Fibroblast of skin of left biceps (primary cell): ENCODE measurements around the gene SLC37A1.

ENCODE experiments used
- DNase-seq, 2 experiments: peaks; one replicate each; pipeline ENCODE4 v3.0.0-alpha.2; 2013; ENCODE audit warnings: low read depth in 2 of 2

The SLC37A1 gene

DNA sequence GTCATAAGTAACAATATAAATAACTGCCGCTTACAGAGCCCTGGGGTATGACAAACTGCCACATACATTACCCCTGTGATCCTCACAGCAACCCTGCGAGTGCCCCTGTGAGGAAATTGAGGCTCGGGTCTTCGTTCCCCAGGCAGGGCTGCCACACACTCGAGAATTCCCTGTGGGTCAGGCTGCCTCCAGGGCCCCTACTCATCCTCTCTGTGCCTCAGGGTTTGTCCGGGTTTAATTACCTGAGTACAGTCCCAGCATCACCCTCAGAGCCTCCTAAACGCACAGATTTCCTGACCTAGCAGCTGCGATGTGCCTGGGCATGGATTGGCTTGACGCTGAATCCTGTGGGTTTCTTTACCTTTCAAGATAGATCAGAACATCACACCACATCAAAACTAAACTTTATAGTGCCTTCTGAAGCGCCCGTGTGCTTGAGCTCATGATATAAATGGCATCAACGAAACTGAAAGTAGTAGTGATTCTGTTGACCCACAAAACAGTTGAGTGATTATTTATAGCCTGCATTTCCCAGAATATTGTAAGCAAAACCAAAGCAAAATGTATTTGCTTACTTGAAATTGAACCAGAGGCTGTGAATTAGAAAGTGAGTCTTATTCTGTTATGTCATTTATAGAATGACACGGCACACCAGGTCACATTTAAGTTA lies 14.0 kb downstream of the SLC37A1 start:
- no peak for DNase-seq

DNA sequence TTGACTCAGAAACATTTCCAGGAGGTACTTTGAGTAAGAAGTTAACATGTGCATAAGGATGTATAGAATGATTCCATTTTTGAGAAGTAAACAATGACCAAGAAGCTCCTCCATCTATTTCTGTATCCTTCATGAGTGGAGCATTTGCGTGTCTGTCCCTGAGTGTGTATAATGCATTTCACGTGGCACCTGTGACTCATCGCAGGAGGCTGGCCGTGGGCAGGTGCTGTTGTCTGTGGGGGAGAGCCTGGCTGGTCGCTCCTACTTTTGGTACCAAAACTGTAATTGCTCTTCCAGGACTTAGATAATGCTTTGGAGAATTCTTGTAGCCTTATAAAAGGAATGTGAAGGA lies 16.5 kb downstream of the SLC37A1 start:
- no peak for DNase-seq

DNA sequence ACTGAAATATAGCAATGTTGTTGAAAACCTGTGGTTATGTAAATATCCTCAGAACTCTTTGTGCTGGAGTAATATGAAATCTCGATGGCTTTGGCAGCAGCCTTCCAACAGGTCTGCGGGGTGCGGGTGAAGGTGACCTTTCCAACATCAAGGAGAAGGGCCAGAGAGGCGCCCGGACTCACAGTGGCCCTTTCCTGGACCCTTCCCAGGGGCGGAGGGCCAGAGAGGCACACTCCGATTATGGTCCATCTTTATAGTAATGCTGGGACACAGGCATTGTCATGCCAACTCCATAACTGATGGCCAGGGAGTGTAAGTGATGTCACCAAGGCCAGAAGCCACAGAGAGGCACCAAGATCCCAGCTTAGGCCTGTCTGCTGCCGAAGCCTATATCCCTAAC lies 18.1 kb downstream of the SLC37A1 start:
- no peak for DNase-seq

DNA sequence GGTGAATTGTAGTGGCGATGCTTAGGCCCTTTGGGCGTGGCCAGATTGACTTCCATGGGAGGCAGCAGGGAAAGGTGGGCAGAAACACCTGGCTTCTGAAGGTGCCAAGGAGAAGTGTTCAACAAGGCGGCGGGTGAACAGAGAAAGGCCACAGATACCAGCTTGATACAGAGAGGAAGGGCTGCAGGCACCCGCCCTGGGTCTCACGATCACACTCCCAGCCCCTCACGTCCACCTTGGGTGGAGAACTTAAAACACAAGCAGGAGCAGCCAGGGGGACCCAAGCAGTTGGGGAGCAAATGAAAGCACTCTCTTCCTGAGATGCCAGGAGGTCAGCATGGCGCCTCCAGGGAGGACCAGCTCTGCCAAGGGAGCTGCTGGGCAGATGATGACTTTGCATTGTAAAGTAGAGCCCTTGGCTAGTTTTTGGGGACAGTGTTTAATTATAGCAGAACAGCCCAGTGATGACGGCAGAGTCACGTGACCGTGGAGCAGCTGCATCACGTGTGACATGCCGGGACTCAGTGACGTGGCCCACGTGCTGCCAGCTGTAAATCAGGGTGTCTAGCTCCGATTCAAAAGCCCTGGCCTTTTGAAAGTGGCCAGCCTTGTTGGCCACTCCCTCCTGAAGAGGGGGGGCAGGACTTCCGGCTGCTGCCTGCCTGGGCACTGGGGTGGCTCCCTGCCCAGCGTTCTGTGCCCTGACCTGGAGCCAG lies 19.0 kb downstream of the SLC37A1 start:
- no peak for DNase-seq

DNA sequence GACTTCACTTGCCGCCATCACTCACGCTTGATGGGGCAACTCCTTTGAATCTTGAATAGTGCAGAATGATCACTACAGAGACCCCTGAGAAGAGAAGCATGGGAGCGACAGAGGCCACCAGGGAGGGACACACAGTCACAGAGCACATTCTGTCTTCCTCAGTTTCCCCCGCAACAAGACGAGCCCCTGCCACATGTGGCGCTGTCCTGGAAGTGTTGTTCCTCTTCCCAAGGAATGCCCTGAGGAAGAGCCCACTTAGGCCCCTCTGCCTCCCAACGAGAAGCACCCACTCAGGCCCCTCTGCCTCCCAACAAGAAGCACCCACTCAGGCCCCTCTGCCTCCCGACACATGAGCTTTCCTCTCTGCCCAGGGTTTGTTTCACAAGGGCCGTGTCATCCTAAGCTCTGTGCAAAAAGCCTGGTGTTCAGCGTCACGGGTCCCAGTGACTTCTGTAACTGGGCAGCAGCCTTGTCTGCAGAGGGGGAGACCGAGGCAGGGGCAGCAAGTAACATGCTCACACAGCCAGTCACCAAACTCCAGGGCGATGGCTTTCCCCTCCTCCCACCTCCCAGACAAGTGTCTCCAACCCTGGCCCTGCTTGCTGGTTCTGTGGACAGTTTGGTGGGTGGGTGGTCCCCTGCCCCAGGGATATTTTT lies 19.8 kb downstream of the SLC37A1 start:
- DNase-seq, result no peak

DNA sequence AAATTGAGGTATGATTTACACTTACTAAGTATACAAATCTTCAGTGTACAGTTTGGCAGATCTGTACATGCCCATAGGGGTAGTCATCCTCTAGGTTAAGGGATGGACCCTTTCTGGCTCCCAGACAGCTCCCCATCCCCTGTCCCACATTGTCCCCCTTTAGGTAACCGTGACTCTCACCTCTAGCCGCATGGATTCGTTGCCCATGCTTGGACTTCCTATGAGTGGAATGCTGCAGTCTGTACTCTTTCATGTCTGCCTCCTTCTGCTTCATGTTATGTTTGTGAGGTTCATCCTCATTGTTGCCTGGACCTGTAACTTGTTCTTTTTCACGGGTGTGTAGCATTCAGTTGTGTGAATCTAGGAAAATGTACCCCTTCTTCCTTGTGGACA lies 20.3 kb downstream of the SLC37A1 start:
- DNase-seq, result no peak

DNA sequence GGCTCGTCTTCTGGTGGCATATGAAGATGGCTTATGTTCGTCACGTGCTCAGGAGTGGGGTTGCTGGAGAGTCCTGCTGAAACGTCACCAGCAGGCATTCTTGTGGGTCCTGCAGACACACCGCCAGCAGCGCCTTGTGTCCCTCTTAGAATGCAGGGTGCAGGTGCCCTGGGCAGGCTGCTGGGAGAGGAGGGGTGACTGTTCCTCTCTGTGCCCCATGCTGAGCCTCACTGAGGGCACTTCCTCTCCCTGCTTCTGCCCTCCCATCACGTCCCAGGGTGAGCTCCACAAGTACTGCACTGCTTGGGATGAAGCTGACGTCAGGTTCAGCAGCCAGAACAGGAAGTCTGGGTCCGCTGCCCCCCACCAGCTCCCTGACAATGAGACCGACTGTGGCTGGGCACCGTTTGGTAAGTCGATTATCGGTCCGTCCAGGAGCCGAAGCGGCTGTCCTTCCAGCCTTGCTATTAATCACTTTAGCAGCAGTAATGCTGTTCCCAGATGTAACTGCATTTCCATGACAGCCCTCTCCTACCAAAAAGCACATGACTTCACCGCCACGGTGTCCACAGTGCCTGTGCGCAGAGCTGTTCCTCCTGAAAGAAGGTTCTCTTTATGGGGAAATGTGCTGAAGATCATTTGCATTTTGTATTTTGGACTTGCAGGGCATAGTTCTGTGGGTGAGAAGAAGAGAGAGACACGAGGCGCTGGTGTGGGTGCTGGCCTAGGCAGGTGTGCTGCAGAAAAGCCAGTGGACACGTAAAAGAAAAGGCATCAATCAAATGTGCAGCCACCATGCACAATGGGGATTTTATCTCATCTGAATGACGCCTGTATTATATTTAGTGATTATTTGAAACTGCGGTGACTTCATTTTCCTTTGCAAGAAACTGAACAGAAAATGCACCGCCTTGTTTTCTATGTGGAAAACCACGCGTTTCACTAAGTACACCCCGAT lies 21.0 kb downstream of the SLC37A1 start:
- DNase-seq, result no peak

DNA sequence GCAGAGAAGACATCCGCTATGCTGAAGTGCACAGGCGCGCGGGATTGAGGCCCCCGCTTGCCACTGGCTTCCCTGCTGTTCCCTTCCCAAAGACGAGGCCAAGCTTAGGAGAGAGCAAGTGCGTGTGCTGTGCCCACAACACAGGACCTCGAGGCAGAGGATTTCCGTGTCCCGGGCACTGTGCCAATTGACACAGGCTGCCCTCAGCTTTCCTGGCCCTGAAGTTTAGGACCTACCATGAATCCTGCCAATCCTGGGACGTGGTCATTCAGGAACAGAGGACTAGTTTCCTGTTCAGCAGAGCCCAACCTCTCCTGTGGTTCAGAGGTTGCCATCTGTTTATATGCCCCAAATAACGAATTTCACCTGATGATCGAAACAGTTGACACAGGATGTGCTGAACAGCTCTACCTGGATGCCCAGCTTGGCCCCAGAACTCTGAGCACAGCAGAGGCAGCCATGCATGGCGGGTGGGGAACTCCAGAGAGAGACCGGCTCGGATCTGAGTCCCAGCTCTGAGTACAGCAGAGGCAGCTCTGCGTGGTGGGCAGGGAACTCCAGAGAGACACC lies 22.0 kb downstream of the SLC37A1 start:
- no peak for DNase-seq

DNA sequence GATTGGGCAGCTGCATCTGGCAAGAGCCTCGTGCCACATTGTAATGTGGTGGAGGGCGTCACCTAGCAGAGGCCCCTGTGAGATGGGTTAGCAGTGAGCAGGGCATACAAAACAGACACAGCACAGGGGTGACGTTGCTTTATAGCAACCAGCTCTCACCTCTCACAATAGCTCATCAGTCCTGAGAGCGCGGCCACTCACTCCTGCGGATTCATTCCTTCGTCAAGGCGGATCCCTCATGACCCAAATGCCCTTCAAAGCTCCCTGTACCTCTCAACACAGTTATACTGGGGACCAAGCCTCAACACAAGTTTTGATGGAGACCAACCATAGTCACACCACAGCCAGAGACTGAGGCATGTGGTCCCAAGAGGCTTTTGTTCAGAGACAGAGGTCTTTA lies 22.9 kb downstream of the SLC37A1 start:
- no peak for DNase-seq

DNA sequence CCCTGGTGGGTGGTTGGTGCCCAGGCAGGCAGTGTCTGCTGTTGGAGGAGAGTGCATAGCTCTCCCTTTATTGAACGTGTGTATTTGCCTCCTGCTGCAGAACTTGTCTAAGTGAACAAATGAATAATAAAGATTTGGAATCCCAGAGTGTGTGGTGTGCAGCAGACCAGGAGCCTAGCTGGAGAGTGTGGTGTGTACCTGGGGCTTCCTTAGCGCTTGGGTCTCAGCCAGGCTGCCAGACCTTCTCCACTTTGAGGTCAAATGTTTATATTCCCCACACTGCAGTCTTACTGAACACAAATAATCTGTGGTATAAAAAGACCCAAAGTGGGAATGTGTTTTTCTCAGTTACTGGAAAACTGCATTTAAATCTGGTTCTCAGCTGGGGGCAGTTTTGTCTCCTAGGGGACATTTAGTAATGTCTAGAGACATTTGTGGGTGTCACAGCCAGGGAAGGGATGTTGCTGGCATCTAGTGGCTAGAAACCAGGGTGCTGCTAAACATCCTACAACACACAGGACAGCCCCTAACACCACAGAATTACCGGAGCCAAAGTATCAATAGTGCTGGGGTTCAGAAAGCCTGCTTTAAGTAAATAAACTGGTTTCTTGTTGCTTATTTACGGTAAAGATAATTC lies 23.6 kb downstream of the SLC37A1 start:
- DNase-seq, result no peak

DNA sequence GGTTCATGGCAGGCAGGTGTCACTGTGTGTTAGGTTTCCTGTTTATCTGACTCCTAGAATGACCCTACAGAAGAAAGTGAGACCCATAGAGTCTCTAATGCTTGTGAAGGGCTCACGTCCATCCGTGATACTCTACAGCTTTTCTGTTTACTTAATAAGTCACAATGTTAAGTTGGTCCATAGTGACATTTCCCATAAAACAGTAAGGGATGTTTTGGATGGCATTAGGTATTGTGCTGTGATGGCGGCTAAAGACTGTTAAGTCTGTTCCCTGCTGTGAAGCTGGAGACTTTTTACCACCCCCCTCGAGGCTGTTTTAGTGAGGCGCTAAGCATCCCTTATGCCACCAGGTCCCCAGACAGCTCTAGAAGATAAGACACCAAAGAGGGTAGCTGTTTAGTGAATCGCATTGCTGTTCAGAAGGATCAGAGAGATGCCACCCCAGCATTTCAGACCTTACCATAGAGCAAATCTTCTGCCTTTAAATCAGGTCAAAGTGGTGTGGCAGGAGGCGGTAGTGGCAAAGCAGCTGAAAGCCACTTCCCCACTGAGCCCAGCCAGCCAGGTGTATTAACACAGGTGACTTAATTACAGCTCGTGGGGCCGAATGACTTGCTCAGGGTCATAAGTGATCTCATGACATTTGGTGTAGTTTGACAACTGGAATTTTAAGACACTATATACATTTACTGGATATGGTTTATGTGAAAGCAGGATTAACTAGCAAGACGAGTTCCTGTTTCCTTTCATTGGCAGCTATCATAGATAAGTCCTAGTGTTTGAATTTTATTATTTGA lies 25.0 kb downstream of the SLC37A1 start:
- no peak for DNase-seq

DNA sequence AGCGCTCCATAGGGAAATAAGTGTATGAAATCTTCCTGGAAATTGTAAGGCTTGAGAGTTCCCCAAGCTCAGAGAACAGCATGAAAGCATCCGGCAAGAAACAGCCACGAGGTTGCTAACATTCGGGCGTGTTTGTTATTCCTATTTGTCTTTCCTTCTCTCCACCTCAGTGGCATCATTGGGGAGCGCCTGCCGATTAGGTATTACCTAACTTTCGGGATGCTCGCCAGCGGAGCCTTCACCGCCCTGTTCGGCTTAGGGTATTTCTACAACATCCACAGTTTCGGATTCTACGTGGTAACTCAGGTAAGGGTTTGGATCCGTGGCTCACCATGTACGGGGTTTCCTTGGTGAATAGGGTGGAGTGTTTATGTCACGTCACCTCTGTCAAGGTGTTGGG lies 25.7 kb downstream of the SLC37A1 start:
- no peak for DNase-seq

DNA sequence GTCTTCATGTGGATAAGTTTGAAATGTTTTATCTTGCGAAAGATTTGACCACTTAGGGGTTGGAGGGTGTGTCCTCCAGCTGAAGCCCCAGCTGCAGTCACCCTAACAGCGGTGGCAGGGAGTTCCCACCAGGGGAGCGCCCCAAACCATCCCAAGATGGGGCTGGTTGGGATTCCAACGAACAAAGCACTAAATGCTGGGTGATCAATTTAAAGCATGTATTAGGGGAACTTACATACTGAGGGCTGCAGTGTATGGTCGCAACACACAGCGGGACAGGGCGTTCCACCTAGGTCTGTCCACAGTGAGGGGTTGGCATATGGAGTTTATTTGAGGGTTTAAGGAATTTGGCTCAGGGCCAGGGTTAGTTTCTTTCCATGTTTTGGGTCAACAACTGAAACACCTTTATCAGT lies 26.3 kb downstream of the SLC37A1 start:
- DNase-seq, result no peak

DNA sequence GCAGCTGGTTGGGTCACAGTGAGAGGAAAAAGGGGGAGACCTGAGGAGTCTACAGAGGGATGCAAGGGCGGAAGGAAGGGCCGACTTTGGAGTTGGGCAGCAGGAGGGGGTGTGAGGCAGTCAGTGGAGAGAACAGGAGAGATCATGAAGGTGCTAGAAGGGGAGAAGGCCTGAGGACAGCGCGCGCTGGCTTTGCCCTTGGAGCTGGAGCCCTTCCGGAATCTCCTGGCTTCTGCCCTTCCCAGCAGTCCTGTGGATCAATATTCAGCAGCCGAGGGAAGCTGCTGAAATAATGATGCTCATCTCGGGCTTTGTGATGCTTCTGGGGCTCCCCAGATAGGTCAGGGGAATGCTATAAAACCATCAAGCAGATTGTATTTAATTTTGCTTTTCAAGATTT lies 26.7 kb downstream of the SLC37A1 start:
- DNase-seq, result no peak

DNA sequence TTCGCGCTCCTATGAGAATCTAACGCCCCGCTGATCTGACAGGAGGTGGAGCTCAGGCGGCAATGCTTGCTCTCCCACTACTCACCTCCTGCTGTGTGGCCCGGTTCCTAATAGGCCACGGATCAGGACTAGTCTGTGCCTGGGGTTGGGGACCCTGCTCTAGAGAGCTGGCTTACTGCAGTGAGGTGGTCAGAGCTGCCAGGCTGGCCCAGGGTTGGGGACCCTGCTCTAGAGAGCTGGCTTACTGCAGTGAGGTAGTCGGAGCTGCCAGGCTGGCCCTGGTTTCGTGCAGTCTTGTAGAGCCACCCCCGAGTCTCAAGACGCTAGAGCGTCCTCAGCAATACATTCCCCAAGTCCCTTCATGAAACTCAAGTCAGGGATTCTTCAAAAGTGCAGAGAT lies 27.5 kb downstream of the SLC37A1 start:
- DNase-seq, result no peak

DNA sequence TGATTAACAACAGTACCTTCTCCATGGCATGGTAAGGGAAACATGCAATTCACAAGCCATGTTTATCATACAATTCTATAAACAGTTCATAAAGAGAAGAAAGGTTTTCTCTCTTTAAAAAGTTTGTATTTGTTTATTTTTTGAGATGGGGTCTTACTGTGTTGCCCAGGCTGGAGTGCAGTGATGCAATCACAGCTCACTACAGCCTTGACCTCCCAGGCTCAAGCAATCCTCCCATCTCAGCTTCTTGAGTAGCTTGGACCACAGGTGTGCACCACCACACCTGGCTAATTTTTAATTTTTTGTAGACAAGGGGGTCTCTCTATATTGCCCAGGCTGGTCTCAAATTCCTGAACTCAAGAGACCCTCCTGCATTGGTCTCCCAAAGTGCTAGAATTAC lies 28.0 kb downstream of the SLC37A1 start:
- DNase-seq, result no peak

DNA sequence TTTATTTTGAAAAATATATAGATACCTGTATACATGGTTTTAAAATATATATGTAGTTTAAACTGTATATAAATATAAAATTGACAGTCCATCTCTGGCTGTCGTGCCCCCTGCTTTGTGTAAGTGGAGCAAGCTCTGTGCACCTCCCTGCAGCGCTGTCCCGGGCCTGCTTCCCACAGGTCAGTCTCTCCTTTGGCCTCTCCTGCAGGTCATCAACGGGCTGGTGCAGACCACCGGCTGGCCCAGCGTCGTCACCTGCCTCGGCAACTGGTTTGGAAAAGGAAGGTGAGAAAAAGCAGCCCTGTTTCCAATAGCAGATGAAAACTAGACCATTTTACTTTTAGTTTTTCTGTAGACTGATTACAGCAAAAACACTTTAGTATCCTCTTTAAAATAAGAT lies 28.5 kb downstream of the SLC37A1 start:
- DNase-seq, result no peak

DNA sequence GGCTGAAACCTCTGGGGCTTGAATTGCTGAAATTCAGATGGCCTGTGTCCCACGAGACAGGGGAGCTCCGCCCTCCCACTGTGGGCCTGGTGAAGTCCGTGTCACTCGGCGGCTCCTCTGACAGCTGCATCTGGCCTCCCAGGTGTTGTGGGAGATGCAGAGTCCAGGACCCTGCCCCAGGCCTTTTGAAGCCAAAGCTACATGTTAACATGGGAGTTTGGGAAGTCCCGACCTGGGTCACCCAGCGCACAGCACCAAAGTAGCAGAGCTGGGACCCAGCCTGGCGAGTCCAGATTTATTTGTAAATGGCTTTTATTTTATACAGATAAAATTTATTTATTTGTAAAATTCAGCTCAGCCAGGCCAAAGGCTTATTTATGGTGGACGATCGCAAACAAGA lies 28.9 kb downstream of the SLC37A1 start:
- no peak for DNase-seq

DNA sequence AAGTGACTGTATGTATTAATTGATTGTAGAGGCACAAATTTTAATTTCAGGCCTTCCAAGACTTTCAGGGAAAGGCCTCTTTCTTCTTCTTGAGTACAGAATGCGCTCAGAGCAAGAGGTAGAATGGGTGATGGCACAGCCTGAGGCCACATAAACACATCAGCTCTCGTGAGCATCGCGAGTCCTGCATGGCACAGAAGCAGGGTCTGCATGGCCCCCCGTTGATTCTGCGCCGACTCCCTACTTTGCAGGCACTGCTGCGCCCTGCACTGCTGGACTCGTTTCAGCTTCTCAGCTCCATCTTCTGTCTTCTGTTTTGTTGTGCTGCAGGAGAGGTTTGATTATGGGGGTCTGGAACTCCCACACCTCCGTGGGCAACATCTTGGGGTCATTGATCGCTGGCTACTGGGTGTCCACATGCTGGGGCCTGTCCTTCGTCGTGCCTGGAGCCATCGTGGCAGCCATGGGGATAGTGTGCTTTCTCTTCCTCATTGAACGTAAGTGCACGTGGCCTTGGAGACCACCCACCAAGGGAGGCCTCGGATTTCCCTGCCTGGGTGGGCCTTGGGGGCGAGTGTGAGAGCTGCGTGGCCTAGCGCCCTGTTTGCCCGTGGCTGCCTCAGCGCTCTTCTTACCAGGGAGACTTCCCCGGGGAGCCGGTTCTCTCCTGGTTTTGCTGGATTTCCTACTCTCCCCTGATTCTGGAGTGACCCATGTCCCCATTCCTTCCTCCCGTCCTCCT lies 29.6 kb downstream of the SLC37A1 start:
- DNase-seq, result no peak

DNA sequence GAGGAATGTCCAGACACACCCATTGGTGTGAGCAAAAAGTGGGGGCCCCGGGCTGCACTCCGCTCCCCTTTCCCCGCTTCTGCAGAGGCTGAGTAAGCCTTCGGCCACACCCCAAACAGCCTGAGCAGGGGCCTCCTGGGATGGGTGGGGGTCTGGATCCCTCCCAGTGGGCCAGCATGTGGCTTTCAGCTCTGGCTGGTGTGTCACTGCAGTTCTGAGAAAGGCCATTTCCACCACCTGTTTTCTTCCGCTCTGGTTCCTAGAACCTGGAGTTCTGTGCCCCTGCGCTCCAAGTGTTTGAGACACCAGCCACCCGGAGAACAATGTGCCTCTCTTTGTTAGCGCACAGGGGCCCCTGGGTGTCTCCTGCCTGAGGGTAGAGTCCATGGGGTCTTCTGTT lies 30.9 kb downstream of the SLC37A1 start:
- DNase-seq, result no peak
